SU-DHL-6 (cell line): ENCODE measurements around the gene NET1.

ENCODE experiments used
- H2AFZ ChIP-seq: fragments of 200-600 bp; sonication (generic); 2 replicates; pipeline ENCODE4 v1.6.1; 2014; ENCODE audit warnings: low read depth, mild to moderate bottlenecking, moderate library complexity, mixed read lengths, antibody characterized with exemption, low read length; ENCODE audit not compliant: severe bottlenecking
- H3F3A ChIP-seq: fragments of 200-600 bp; shearing (Covaris generic); 2 replicates; pipeline ENCODE4 v1.6.0; 2016; ENCODE audit warnings: antibody characterized with exemption, mild to moderate bottlenecking; ENCODE audit not compliant: insufficient read depth
- H3K27ac ChIP-seq: fragments of 200-600 bp; sonication (generic); 2 replicates; pipeline ENCODE4 v1.5.1; 2016; ENCODE audit warnings: low read depth, mild to moderate bottlenecking, low read length, moderate library complexity, mixed read lengths
- H3K27me3 ChIP-seq: fragments of 200-600 bp; sonication (generic), shearing (Covaris generic); 2 replicates; pipeline ENCODE4 v1.6.0; 2014; ENCODE audit warnings: mild to moderate bottlenecking, low read length
- H3K36me3 ChIP-seq: fragments of 200-600 bp; sonication (generic); 2 replicates; pipeline ENCODE4 v1.6.1; 2014; ENCODE audit warnings: mild to moderate bottlenecking, low read length, mixed read lengths
- H3K4me2 ChIP-seq: fragments of 300-600, 200-600 bp; shearing (Covaris generic), sonication (generic); 2 replicates; pipeline ENCODE4 v1.6.0; 2014; ENCODE audit warnings: low read length, low read depth, mild to moderate bottlenecking; ENCODE audit not compliant: poor library complexity, severe bottlenecking
- H3K4me3 ChIP-seq: fragments of 200-600 bp; sonication (generic); 2 replicates; pipeline ENCODE4 v1.5.1; 2014; ENCODE audit warnings: antibody characterized with exemption, low read length, mild to moderate bottlenecking, mixed read lengths; ENCODE audit not compliant: insufficient read depth, poor library complexity, severe bottlenecking
- H3K79me2 ChIP-seq: fragments of 200-600 bp; sonication (generic); 2 replicates; pipeline ENCODE4 v1.6.1; 2014; ENCODE audit warnings: mild to moderate bottlenecking, low read length, moderate library complexity; ENCODE audit not compliant: insufficient read depth
- H3K9ac ChIP-seq: fragments of 200-600 bp; sonication (generic); 2 replicates; pipeline ENCODE4 v1.7.0; 2014; ENCODE audit warnings: mild to moderate bottlenecking, low read length
- H3K9me2 ChIP-seq: fragments of 200-600 bp; sonication (generic); replicated peaks from 2 replicates; pipeline ENCODE4 v1.6.1; 2014; ENCODE audit warnings: low read length; ENCODE audit not compliant: insufficient read depth
- H3K9me3 ChIP-seq: fragments of 200-600 bp; sonication (generic); 2 replicates; pipeline ENCODE4 v1.6.1; 2014; ENCODE audit warnings: low read length, mixed read lengths; ENCODE audit not compliant: insufficient read depth
- H4K20me1 ChIP-seq: fragments of 200-600 bp; sonication (generic); 2 replicates; pipeline ENCODE4 v1.6.1; 2014; ENCODE audit warnings: low read depth, mild to moderate bottlenecking, antibody characterized with exemption, low read length, moderate library complexity, mixed read lengths
- EZH2phosphoT487 ChIP-seq: fragments of 200-600 bp; sonication (generic), shearing (Covaris generic); conservative IDR thresholded peaks from 2 replicates; pipeline ENCODE4 v1.6.1; 2018; ENCODE audit warnings: mild to moderate bottlenecking, antibody characterized with exemption, low read length, moderate library complexity, mixed read lengths
- TF ChIP-seq, protein P1 (sequence below): fragments of 200-600 bp; sonication (generic); IDR thresholded peaks from one replicate; pipeline ENCODE4 v1.5.1; 2017; ENCODE audit warnings: antibody characterized with exemption, mild to moderate bottlenecking, low read length, moderate library complexity; ENCODE audit not compliant: insufficient read depth, poor library complexity, severe bottlenecking

Gene NET1

DNA sequence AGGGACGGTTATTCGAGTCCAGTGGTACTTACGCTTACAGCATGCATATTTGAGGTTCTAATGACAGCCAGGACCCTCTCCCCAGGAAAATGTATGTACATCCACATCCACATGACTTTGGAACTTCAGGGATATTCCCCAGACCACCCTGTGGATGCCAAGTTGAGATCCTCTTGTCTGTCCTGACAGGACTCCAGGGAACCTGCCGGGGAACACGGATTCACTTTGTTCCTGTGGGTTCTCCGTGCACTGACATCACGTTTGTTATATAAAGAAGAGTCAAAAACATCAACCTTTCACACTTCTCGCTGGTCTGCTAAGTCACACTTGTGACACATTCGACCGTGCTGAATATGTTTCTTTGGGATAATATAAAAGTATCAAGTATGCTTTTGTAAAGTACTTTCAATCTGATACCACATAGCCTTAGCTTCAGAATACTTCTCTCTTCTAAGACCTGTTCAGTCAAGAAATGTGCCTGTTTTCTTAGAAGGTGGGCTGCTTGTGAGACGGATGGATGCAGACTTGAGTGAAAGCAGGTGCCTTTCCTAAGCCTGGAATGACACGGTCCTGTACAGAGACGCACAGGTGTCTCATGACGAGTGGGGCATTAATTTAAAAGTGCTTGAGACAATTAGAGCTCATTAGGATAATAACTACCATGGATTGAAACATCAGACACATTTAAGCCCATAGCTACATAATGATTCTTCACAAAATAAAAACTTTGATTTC, 48.3 kb downstream of the NET1 start:
- H3K36me3 ChIP-seq: peaks cover 25% of the 10 kb centered on the region; the same call in 1 of the 2 replicates
- H3K4me3 ChIP-seq: no peak overlapping the region
- no peak overlapping the region for H2AFZ ChIP-seq
- H3K9me2 ChIP-seq: no peaks in the 10 kb centered on the region
- no peaks in the 10 kb centered on the region for H3K9me3 ChIP-seq
- H3K27ac ChIP-seq: no peak overlapping the region
- H3K27me3 ChIP-seq: no peaks in the 10 kb centered on the region
- H4K20me1 ChIP-seq: no peaks in the 10 kb centered on the region
- no peak for TF ChIP-seq EZH2phosphoT487
- TF ChIP-seq, protein P1, sequence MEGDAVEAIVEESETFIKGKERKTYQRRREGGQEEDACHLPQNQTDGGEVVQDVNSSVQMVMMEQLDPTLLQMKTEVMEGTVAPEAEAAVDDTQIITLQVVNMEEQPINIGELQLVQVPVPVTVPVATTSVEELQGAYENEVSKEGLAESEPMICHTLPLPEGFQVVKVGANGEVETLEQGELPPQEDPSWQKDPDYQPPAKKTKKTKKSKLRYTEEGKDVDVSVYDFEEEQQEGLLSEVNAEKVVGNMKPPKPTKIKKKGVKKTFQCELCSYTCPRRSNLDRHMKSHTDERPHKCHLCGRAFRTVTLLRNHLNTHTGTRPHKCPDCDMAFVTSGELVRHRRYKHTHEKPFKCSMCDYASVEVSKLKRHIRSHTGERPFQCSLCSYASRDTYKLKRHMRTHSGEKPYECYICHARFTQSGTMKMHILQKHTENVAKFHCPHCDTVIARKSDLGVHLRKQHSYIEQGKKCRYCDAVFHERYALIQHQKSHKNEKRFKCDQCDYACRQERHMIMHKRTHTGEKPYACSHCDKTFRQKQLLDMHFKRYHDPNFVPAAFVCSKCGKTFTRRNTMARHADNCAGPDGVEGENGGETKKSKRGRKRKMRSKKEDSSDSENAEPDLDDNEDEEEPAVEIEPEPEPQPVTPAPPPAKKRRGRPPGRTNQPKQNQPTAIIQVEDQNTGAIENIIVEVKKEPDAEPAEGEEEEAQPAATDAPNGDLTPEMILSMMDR: no peak
- no peak overlapping the region for H3K9ac ChIP-seq
- no peak overlapping the region for H3K4me2 ChIP-seq
- no peaks in the 10 kb centered on the region for H3F3A ChIP-seq
- H3K79me2 ChIP-seq: no peaks in the 10 kb centered on the region

DNA sequence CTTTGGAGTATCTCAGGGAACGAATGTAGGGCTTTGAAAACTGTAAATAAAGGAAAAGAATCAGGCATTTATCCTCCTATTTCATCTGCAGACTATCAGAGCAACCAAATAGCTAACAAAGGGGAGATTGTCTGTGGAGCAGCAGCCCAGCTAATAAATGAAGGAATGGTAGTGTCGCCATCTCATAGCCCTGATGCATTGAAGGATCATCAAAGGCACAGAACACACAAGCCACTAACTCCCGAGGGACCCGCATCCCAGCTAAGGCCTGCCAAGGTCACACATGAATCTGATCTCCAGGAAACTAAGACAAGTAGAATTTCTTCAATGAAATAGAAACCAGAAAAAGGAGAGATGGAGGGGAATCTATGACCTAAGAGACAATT, 48.8 kb downstream of the NET1 start:
- Histone ChIP-seq H3K9ac (no peak overlapping the region), H3K9me2 (no peaks in the 10 kb centered on the region), H3K4me2 (no peak overlapping the region), H3K9me3 (no peaks in the 10 kb centered on the region), H3F3A (no peaks in the 10 kb centered on the region), H3K4me3 (no peak overlapping the region), H3K36me3 (peaks cover 19% of the 10 kb centered on the region; the same call in 1 of the 2 replicates), H3K79me2 (no peaks in the 10 kb centered on the region), H3K27ac (no peak overlapping the region), H2AFZ (no peak overlapping the region), H4K20me1 (no peaks in the 10 kb centered on the region), H3K27me3 (no peaks in the 10 kb centered on the region)
- TF ChIP-seq, protein P1: no peak
- no peak for TF ChIP-seq EZH2phosphoT487

GRCh38 chr10:5461914-5462840, 49.8 kb downstream of the NET1 start:
- H3K79me2 ChIP-seq: no peaks in the 10 kb centered on the region
- H3K27ac ChIP-seq: no peak overlapping the region
- H3K36me3 ChIP-seq: peaks cover 10% of the 10 kb centered on the region; the same call in 1 of the 2 replicates
- TF ChIP-seq, protein P1: no peak
- no peak for TF ChIP-seq EZH2phosphoT487
- no peaks in the 10 kb centered on the region for H3K27me3 ChIP-seq
- no peaks in the 10 kb centered on the region for H4K20me1 ChIP-seq
- H2AFZ ChIP-seq: no peak overlapping the region
- no peak overlapping the region for H3K9ac ChIP-seq
- H3K9me2 ChIP-seq: no peaks in the 10 kb centered on the region
- H3K4me2 ChIP-seq: no peak overlapping the region
- H3K4me3 ChIP-seq: no peak overlapping the region
- H3K9me3 ChIP-seq: no peaks in the 10 kb centered on the region
- no peaks in the 10 kb centered on the region for H3F3A ChIP-seq
